HG03066 (cell line): ENCODE measurements around the gene KCNA2.

Experiments used
- ATAC-seq: cut with Tn5 transposase; IDR thresholded peaks from one replicate; pipeline ENCODE4 v1.9.1; 2021; ENCODE audit warnings: low read depth; ENCODE audit not compliant: unreplicated experiment

KCNA2 gene

DNA sequence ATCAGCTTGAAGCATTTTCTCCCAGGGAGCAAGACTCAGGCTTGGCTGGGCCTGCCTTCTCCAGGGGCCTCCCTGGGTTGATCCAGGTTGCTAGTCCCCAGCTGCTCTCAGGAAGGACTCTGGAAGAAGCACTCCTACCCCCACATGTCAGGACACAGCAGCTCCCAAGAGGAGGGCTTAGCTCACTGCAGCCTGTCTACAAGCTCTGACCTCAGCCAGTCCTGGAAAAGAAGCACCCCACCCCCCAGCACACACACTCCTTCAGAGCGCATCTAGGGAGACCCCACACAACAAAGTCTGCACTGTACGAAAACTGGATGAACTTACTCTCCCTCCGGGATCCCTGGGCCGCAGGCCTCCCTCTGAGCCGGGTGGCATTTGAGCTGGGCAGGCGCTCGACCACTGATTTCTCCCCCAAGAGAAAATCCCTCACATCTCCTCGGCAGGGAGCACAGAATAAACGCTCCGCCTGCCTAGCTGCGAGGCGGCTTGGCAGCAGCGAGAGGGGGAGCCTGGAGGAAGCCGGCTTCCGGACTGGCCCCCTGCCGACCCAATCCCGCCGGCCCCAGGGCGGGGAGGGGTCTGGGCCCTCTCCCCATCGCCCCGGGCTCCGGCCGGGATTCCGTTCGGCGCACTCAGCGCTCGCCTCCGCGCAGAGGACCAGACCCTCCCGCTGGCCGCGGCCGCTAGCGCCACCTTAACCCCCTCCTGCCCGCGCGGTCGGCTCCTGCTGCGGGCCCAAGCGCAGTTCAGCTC, at the start of gene KCNA2:
TSS of gene KCNA2 (minus strand) at position 458 of the 756 bp plus-strand sequence. CDS start 1,576 bp downstream, outside the sequence.
- no peak for ATAC-seq

- no peak for ATAC-seq
Measured at GRCh38 chr1:110650609-110651008, 44.5 kb upstream of the KCNA2 start.

GRCh38 chr1:110648417-110648816, 42.3 kb upstream of the KCNA2 start:
- ATAC-seq: no peak

- ATAC-seq: no peak
Measured at GRCh38 chr1:110647254-110647891, 41.2 kb upstream of the KCNA2 start.

DNA sequence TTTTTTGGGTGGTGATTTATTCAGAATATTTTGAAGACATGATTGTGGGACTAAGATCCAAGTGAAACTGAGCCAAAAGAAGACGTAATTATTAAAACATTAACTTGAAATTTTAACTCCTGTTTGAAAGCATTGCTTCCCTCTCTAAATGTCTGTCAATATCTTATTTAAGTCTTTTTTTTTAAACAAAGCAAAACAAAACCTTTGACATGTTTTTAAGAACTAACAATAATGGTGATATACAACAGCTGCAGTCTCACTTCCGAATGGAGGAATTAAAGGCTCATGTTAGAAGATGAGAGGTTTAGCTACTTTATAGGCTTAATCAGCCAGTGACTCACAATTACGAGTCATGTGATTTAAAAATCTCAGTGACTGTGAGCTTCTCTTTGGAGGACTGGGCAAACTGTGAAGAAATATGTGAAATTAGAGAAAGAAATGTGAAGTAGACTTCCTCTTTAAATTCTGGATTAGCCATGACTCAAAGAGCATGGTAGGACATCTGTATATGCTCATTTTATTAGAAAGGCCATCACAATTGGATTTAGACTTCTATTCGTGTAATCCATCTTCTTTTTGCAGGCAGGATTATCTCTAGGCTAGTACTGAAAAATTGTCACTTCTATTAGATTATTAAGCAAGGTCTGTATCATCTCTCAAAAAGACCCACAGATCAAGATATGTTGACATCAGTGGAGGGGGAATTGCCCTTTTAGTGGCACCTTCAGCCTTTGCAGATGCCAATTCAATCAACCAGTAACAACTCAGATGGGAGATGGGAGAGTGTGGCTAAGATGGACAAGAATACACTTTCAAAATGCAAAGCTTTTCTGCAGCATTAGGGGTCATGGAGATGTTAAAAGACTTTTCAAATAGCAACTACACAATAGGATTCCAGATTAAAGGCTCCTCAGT, 39.9 kb upstream of the KCNA2 start:
- ATAC-seq: no peak

GRCh38 chr1:110645211-110645610, 39.1 kb upstream of the KCNA2 start:
- ATAC-seq: no peak

DNA sequence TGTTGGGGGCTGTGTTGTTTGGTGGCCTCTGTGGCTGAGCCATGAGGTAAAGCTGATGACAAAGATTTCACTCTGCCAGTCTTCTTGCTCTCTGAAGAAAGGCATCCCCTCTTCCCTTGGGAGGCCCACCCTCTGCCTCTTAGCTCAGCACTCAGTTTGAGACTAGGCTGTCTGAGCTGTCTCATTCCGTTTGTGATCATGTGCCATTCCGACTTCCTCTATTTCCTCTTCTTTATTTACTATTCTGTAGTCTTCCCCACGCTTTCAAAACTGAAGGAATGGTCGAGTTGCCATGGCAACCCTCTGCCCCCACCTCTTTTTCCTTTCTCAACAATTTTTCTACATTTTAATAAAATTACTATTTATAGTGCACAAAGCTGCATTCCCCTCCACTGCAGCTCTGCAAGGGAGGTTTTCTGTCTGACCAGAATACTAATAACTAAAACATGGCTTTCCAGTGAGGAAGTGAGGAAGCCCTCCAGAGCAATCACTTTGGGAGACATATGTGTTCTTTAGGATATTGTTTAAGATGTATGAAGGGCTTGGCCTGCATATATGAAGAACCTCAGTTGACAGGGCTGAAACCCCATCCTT, 37.8 kb upstream of the KCNA2 start:
- no peak for ATAC-seq

- no peak for ATAC-seq
Measured at GRCh38 chr1:110639724-110640386, 33.7 kb upstream of the KCNA2 start.

DNA sequence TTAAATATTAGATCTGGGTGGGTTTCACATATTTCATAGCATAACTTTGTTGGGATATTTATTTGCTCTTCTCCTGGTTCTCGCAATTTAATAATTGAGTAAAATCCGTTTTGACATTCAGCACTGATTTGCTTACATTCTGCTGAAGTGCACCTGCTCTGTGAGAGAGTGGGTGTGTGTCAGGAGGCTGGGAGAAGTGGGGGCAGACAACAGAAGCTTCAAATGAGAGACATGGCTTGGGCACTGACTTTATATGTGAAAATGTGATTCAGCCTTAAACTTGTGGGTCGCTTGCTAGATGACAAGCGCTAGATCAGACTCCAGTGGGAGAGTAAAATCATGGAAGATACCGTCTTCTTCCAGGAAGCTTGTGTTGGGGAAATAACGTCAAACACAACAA, 32.4 kb upstream of the KCNA2 start:
- ATAC-seq: no peak

DNA sequence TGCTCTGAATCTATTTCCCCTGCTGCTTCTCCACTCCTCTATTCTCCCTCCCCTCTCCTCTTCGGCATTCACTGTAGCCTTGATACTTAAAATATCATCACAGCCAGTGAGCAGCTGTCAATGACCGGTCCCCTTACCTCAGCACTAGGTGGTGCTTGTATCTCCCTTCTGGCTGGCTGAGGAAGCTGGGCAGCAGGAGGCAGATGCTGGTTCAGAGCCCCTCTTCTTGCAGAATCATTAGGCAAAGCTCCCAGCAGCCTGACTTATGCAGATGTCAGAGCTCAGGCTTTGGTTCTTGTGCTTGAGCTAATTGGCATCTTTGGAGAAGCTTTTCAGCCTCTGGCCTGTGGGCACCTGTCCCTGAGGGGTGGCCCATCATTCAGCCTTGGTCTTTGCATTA, 31.9 kb upstream of the KCNA2 start:
- no peak for ATAC-seq

DNA sequence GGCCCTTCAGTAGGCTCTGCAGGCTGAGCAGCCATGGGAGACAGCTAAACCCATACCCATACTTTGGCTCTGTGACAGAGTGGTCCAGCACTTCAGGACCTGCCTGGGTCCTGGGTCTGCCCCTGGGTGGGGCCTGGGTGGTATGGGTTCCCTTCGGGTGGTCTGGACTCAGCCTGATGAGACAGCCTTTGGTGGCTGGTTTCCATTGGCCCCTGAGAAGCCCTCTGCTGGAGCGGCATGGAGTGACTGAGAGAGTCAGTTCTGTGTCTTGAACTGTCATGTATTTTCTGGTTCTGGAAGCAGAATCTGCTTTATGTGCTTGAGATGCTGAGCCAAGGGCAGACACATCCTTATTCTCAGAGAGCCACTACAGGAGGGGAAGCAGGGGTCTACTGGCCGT, 31.3 kb upstream of the KCNA2 start:
- ATAC-seq: no peak

DNA sequence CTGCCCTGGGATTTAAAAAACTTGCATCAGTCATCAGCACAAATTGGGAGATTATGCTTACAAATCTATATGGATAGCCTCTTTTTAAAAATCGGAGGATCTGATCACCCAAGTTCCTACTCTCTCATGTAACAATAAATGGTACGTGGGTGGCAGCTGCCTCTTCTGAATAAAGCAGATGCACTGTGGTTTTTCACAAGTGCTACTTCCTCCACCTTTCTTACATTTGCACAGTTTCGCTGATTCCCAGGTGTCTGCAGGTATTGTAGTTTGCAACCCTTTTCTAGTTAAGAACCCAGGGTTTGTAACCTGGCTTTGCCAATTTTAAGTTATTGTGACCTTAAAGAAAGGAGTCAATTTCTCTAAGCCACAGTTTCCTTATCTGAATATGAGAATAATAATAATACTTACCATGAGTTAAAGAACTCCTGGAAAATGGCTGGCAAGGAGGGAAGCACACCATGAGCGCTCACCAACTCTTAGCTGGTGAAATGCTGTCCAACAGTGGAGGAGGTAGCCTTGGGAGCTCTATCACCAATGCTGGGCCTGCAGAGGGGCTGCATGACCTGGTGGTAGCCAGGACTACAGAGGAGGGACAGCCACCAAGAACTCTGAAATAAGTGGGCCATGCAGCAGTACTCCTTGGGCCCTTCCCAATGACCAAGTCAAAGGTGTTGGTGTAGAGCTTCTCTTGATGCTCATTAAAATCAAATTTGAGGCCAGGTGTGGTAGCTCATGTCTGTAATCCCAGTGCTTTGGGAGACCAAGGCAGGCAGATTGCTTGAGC, 30.2 kb upstream of the KCNA2 start:
- no peak for ATAC-seq

DNA sequence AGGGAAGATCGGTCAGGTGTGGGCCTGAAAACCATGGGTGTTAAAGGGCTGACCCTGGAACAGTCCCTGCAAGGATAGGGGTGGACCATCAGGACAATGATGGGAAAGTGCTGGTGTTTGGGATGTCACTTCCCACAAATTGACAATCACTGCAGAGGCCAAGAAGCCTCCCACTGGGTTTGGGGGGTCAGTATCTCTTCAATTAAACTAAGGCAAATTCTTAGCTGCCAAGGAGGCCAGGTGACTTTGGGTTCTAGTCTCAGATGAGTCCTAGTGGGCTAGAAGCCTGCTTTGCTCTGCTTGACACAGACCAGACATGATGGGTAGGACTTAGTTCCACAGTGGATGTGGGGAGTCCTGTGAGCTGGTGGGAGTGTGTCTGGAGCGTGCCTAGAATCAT, 29.3 kb upstream of the KCNA2 start:
- no peak for ATAC-seq

- peak; percentile 57 for ATAC-seq
Measured at GRCh38 chr1:110634455-110635311, 28.5 kb upstream of the KCNA2 start.

DNA sequence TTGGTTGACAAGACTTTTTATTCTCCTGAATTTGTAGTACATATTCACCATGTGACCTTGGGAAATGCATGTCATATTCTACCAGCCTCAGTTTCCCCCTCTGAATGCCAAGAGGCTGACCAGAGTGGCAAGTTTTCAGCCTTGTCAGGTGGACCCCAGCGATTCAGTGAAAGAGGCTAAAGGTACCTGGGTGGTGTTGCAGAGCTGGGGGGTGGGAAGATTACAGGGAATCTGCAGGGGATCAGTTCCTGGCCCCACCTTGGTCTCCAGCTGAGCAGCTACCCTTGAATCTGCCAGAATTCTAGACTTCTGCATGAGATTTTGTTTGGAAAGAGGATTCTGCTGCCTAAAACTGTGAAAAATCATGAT, 27.9 kb upstream of the KCNA2 start:
- no peak for ATAC-seq

- no peak for ATAC-seq
Measured at GRCh38 chr1:110633646-110634030, 27.5 kb upstream of the KCNA2 start.

DNA sequence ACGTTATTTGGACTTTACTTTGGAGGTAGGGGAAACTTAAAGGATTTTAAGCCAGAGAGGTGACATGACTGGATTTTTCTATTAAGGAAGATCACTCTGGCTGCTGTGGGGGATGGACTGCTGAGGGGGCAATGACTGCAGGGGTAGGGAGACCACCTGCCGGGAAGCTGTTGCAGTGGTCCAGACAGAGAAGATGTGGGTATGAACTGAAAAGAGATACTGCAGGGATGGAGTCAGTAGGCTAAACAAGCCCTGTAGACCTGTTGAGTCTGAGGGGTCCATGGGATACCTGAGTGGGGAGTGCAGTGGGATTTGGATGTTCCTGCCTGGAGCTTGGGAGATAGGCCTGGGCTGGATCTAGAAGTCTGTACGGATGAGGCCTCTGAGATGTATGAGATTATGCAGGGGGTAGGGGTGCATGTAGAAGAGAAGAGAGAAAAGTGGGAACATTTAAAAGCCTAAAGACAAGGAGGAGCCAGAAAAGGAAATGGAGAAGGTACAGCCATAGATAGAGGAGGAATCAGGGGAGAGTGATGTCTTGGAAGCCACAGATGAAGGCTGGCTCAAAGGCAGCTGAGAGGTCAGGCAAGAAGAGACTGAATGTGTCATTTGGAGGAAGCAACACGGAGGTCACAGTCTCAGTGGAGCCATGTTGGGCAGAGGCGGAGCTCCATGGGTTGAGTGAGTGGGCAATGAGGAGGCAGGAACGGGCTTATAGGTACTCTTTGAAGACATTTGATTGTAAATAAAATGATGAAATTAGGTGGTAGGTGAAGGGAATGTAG, 25.9 kb upstream of the KCNA2 start:
- ATAC-seq: no peak
